Thoracic aorta (tissue), 2 donors: ENCODE results near the gene GRAMD1A. TPM values are rescaled to one million over a fixed set of nuclear protein-coding genes. Genes with fewer than 3 reads are reported as not detected.

Source experiments
- ATAC-seq: fragments of 150-250 bp; one replicate; pipeline ENCODE4 v1.8.0; 2017; ENCODE audit warnings: low read depth; ENCODE audit not compliant: insufficient number of reproducible peaks, low FRiP score
- DNase-seq: peaks from one replicate; pipeline ENCODE4 v3.0.0-alpha.2; 2020; ENCODE audit warnings: low spot score
- H3K27ac ChIP-seq, 2 donors: fragments of 200-600 bp; sonication (generic); 1 replicate in 1 of 2; 2 replicates in 1 of 2; pipeline ENCODE4 v1.5.1; 2016; ENCODE audit warnings: mild to moderate bottlenecking in 2 of 2, moderate library complexity in 2 of 2
- H3K27me3 ChIP-seq: fragments of 200-600 bp; sonication (generic); replicated peaks from 2 replicates; pipeline ENCODE4 v1.6.0; 2016; ENCODE audit warnings: mild to moderate bottlenecking; ENCODE audit not compliant: insufficient read depth
- H3K36me3 ChIP-seq: fragments of 200-600 bp; sonication (generic); one replicate; pipeline ENCODE4 v1.5.1; 2016
- H3K4me1 ChIP-seq, 2 donors: fragments of 200-600 bp; sonication (generic); 1 replicate in 1 of 2; 2 replicates in 1 of 2; pipeline versions ENCODE4 v1.5.1 to v1.6.0; 2016; ENCODE audit warnings: low read depth in 2 of 2, mild to moderate bottlenecking in 1 of 2; ENCODE audit not compliant: control insufficient read depth in 1 of 2
- H3K4me3 ChIP-seq: fragments of 200-600 bp; sonication (generic); 2 replicates; pipeline ENCODE4 v1.5.1; 2016; ENCODE audit warnings: mild to moderate bottlenecking
- H3K9me3 ChIP-seq: fragments of 200-600 bp; sonication (generic); 2 replicates; pipeline ENCODE4 v1.5.1; 2016
- CTCF ChIP-seq: fragments of 200-600 bp; sonication (generic); IDR thresholded peaks from one replicate; pipeline ENCODE4 v1.5.1; 2019; ENCODE audit warnings: antibody characterized with exemption
- total RNA-seq, 2 donors: library from RNA; depleted of rRNA; stranded (reverse); fragments of >200 nt; gene quantifications; one replicate each; pipeline versions ENCODE4 v1.1.0 to v1.2.3, GENCODE V29; 2016

Gene GRAMD1A
- total RNA-seq, 2 donors from 2014 or later = 42.9 to 83.5 TPM

- Histone ChIP-seq H3K36me3 (no peaks in the 10 kb centered on the region), H3K9me3 (no peaks in the 10 kb centered on the region), H3K4me1 (peaks cover 8 to 10% of the 10 kb centered on the region in 2 donors), H3K4me3 (no peak overlapping the region), H3K27me3 (no peaks in the 10 kb centered on the region), H3K27ac (no peak overlapping the region)
- ATAC-seq (no peak), DNase-seq (no peak)
- TF ChIP-seq CTCF = no peak
These were observed 33.2 kb downstream of the GRAMD1A start for GRCh38 chr19:35033067-35034004.

GRCh38 chr19:35034005-35034502, 33.9 kb downstream of the GRAMD1A start:
- no peaks in the 10 kb centered on the region for H3K9me3 ChIP-seq
- H3K36me3 ChIP-seq = no peaks in the 10 kb centered on the region
- no peak for TF ChIP-seq CTCF
- H3K27ac ChIP-seq = no peak overlapping the region
- DNase-seq = no peak
- ATAC-seq = no peak
- H3K27me3 ChIP-seq = no peaks in the 10 kb centered on the region
- no peak overlapping the region for H3K4me3 ChIP-seq
- H3K4me1 ChIP-seq = peaks cover 8 to 10% of the 10 kb centered on the region in 2 donors

GRCh38 chr19:35034588-35035382, 34.7 kb downstream of the GRAMD1A start:
- Histone ChIP-seq H3K36me3 (no peaks in the 10 kb centered on the region), H3K4me3 (no peak overlapping the region), H3K9me3 (no peaks in the 10 kb centered on the region), H3K27ac (no peak overlapping the region), H3K4me1 (peaks cover 5 to 7% of the 10 kb centered on the region in 2 donors), H3K27me3 (no peaks in the 10 kb centered on the region)
- DNase-seq = no peak
- TF ChIP-seq CTCF = no peak
- no peak for ATAC-seq

GRCh38 chr19:35037716-35038622, 37.8 kb downstream of the GRAMD1A start:
- ATAC-seq (no peak), DNase-seq (no peak)
- TF ChIP-seq CTCF = no peak
- no peak overlapping the region for H3K4me3 ChIP-seq
- no peaks in the 10 kb centered on the region for H3K27me3 ChIP-seq
- H3K36me3 ChIP-seq = no peaks in the 10 kb centered on the region
- H3K27ac ChIP-seq = no peak overlapping the region
- H3K4me1 ChIP-seq = peaks cover 11 to 22% of the 10 kb centered on the region in 2 donors
- no peaks in the 10 kb centered on the region for H3K9me3 ChIP-seq
